HG03097 (cell line): ENCODE results near the gene TEAD3.

Experiments used
- ATAC-seq: cut with Tn5 transposase; IDR thresholded peaks from one replicate; pipeline ENCODE4 v1.9.1; 2021; ENCODE audit not compliant: unreplicated experiment, low FRiP score

The TEAD3 gene

DNA sequence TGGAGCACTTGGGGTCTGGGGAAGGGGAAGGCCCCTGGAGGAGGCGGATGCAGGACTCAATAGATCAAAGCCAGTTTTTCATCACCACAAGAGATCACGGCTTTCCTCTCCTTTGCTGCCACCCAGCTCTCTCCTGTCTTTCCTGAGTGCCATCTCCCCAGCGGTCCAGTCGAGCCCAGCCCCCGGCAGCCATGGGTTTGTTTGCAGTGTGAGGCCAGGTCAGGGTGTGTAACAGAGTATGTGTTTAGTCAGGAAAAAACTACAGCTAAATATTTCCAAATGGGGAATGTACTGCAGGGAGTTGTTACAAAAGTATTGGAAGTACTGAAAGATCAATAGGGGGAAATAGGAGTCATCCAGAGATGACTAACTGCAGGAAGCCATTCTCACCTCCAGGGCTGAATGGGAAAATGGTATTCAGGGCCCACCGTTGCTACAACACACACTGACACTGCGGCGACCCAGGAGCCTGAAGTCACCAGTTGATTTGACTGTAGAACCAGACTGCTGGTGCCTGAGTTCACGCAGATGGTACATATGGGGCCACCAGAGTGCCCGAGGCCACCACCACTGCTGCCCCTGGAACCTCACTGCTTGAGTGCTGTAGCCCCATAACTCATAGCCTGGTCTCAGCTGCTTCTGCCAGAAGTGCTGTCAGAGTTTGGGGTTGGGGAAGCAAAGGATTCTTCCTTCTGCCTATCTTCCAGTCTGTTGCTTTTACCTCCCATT lies 68.3 kb downstream of the TEAD3 start:
- ATAC-seq, result no peak

DNA sequence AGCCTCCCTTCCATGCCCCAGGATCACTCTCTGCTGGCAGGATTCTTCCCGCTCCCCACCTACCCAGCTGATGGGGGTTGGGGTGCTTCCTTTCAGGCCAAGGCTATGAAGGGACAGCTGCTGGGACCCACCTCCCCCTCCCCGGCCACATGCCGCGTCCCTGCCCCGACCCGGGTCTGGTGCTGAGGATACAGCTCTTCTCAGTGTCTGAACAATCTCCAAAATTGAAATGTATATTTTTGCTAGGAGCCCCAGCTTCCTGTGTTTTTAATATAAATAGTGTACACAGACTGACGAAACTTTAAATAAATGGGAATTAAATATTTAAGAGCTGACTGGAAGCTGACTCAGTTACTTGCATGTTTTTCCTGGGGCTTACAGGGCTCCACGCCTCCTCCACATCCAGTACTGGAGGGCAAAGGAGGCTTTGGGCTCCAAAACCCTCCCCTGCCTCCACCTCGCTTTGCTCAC lies 69.0 kb downstream of the TEAD3 start:
- ATAC-seq, result no peak

DNA sequence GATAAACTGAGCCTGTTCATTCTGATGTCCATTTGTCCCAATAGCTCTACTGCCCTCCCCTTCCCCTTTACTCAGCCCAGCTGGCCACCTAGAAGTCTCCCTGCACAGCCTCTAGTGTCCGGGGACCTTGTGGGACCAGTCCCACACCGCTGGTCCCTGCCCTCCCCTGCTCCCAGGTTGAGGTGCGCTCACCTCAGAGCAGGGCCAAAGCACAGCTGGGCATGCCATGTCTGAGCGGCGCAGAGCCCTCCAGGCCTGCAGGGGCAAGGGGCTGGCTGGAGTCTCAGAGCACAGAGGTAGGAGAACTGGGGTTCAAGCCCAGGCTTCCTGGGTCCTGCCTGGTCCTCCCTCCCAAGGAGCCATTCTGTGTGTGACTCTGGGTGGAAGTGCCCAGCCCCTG lies 69.4 kb downstream of the TEAD3 start:
- no peak for ATAC-seq

DNA sequence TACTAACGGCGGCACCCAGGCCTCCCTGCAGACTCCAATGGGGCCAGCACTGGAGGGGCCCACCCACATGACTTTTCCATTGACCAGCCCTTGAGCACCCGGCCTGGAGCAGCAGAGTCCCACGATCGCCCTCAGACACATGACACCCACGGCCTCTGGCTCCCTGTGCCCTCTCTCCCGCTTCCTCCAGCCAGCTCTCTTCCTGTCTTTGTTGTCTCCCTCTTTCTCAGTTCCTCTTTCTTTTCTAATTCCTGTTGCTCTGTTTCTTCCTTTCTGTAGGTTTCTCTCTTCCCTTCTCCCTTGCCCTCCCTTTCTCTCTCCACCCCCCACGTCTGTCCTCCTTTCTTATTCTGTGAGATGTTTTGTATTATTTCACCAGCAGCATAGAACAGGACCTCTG lies 70.8 kb downstream of the TEAD3 start:
- no peak for ATAC-seq

DNA sequence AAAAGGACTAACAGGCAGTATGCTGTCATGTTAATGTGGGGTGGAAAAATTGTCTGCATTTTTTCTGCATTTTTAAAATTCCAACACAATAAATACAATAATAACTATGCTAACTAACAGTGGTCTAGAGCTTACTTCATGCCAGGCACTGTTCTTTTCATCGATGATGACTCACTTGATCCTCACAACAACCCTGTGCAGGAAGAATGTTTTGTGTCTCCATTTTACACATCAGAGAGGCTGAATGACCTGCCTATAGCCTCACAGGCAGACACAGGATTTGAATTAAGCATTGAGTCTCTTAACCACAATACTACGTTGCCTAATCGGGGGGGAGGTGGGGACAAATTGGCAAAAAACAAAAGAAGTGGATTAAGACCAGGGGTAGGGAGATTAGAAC lies 71.6 kb downstream of the TEAD3 start:
- ATAC-seq, result no peak
